SU-DHL-6 (cell line): ENCODE data around the gene MS4A4A.

Source experiments
- CTCF ChIP-seq: fragments of 200-600 bp; sonication (generic); IDR thresholded peaks from one replicate; pipeline ENCODE4 v1.5.1; 2017; ENCODE audit warnings: antibody characterized with exemption, mild to moderate bottlenecking, low read length, moderate library complexity; ENCODE audit not compliant: insufficient read depth, poor library complexity, severe bottlenecking
- EZH2phosphoT487 ChIP-seq: fragments of 200-600 bp; sonication (generic), shearing (Covaris generic); conservative IDR thresholded peaks from 2 replicates; pipeline ENCODE4 v1.6.1; 2018; ENCODE audit warnings: mild to moderate bottlenecking, antibody characterized with exemption, low read length, moderate library complexity, mixed read lengths

DNA sequence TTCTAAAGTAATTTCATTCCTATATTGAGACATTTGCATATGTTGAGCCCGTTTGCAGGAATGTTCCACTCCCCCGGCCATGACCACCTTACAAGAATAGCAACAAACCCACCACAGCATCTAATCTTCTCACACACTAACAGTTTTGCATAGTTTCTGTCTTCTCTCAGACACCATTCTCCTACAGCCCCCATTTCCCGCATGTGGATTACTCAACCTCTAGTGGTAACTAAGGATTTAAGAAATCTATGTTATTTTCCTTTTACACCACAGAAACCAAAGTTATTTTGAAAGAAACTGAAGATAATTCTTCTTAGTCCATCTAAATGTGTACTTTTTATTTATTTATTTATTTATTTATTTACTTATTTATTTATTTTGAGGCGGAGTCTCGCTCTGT lies 39.8 kb upstream of the MS4A4A start:
- TF ChIP-seq CTCF (no peak), EZH2phosphoT487 (no peak)
